Left colon (tissue), 2 donors: ENCODE results near the gene SORCS1. TPM values are rescaled to one million over a fixed set of nuclear protein-coding genes. Genes with fewer than 3 reads are reported as not detected.

Experiments
- ATAC-seq: fragments of 200-7000 bp; cut with Tn5 transposase; one replicate; pipeline ENCODE4 v1.9.1; 2020; ENCODE audit warnings: mild to moderate bottlenecking, moderate library complexity
- DNase-seq, 2 donors: peaks; one replicate each; pipeline ENCODE4 v3.0.0-alpha.2; 2020
- intact Hi-C, 2 donors: fragments of 100-400 bp; cut with DNase I in 1 of 2; cut with micrococcal nuclease in 1 of 2; formaldehyde crosslinking; loops; one replicate each; pipeline versions ENCODE4 v1.11.2 to v1.14.0; 2022; cut with DNase I, micrococcal nuclease
- total RNA-seq, 2 donors: library from RNA; stranded (reverse); fragmentation: NEBNext Ultra II Directional; extraction: Animal tissue kit (Norgen Biotek cat#: 25700); gene quantifications; one replicate each; pipeline ENCODE4 v1.2.1, GENCODE V29; 2021
- donor health status: DM: no; HTN: no; CAD: no.
- donor health status: DM: yes; HTN: yes; CAD: no.

Gene SORCS1
- total RNA-seq, 2 donors from 2014 or later, result 1.1 to 2.7 TPM

DNA sequence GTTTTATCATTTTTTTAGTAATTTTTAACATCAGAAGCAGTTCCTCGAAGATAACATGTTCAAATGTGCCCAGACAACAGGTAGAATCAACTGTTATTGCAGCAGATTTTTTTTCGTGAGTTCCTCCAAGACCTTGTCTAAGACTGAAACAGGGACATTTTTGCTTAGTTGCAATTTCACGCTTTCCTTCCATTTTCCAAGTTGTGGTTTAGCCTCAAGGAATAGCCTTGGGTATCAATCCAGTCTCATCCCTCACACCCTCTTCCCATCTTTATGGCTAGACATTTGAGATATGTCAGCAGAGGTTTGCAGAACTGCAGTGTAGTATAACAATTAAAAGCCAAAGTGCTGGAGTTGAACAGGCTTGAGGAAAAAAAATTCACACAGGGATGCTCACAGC lies 152.5 kb downstream of the SORCS1 start:
- DNase-seq, result no peak
- ATAC-seq, result no peak
- intact Hi-C loops, result no loop called here

DNA sequence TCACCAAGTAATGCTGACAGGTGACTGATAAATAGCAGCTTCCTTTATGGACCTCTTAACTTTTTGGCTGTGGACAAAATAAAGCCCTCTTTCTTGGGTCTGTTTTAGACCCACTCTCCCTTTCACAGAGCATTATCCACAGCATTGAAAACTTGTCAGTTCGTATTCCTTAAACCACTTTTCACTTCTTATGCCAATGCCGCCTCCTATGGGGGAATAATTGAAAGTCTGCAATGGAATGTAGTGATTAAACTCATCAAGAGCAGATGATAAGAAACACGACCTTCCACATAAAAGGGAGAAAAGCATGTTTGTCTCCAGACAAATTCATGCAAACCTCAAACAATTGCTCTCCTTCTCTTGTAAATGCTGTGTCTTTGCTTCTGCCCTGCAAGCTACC lies 153.4 kb downstream of the SORCS1 start:
- intact Hi-C loops, result no loop called here
- no peak for DNase-seq
- no peak for ATAC-seq

DNA sequence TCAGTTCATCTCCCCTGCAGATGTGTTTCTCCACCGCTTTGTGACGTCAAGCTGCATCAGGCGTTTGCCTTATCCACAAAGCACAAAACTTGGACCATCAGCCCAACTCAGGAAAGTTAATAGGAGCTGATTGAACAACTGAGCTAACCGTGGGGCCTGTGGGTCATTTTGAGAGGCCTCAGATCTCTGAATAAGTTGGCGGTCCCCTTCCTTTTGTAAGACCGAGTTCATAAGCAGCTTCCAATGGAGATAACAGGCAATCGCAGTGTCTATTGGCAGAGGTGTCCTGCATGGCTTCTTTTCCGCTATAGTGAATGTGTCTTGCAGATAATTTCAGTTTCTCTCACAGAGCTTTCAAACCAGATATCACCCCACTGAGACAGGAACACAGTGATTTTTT lies 154.0 kb downstream of the SORCS1 start:
- DNase-seq (no peak), ATAC-seq (no peak)
- intact Hi-C loops, result no loop called here

DNA sequence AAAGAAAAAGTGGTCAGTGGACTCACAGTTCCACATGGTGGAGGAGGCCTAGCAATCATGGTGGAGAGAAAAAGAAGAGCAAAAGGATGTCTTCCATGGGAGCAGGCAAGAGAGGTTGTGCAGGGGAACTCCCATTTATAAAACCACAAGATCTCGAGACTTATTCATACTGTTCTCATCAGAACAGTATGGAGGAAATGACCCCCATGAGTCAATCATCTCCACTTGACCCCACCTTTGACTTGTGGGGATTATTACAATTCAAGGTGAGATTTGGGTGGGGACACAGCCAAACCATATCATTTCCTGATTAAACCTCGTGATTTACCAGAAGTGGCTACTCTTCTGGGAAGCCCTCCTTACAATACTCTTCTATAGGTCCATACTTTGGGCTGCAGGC lies 160.1 kb downstream of the SORCS1 start:
- intact Hi-C loops, result no loop called here
- ATAC-seq, result no peak
- no peak for DNase-seq

- intact Hi-C loops, result no loop called here
- ATAC-seq, result no peak
- DNase-seq, result no peak
Measured at GRCh38 chr10:107002068-107002467, 162.4 kb downstream of the SORCS1 start.

- intact Hi-C loops, result no loop called here
- ATAC-seq, result no peak
- no peak for DNase-seq
Measured at GRCh38 chr10:106999118-106999707, 165.3 kb downstream of the SORCS1 start.

DNA sequence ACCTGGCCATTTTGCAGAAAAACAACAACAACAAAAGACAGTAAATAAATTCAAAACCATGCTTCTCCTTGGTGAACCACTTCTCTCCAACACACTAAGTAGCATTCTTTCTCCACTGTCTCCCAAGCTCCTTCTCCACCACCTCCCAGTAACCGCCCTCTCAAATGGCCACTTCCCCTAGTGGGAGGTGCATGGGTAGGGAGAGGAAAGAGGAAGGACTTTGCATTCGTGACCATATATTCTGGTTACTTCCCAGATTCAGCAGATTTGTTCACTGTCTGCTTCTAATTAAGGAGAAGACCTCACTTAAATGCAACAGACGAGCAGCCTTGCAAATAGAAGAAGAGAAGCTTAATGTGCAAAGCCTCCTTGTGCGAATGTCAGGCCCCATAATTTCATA lies 166.8 kb downstream of the SORCS1 start:
- intact Hi-C loops, result no loop called here
- no peak for DNase-seq
- ATAC-seq, result no peak

- intact Hi-C loops, result no loop called here
- DNase-seq, result no peak
- ATAC-seq, result no peak
Measured at GRCh38 chr10:106996510-106996909, 168.0 kb downstream of the SORCS1 start.

GRCh38 chr10:106992055-106992454 lies 172.5 kb downstream of the SORCS1 start:
- ATAC-seq, result no peak

GRCh38 chr10:106991091-106991490 lies 173.4 kb downstream of the SORCS1 start:
- no peak for DNase-seq
- intact Hi-C loops, result no loop called here
- ATAC-seq, result no peak

More at GRCh38 chr10:106992055-106992454, 172.5 kb downstream of the SORCS1 start:
- no peak for DNase-seq
- intact Hi-C loops, result no loop called here

DNA sequence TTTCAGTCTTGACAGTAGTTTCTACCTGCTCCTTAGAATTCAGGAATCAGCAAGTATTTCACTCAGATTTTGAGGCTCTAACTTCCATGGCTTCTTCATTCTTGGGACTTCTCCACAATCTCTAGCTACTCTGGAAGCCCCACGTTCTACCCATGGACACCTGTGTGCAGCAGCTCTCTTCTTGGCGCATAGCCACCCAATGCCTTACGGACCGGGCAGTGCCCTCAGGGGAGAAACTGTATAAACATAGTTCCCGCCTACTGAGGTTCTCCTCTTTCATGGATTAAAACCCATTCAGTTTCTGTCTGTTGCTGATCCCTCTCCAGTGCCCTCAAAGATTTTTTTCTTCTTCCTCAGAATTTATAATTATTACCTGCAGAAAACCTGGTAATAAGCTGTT lies 177.1 kb downstream of the SORCS1 start:
- intact Hi-C loops, result no loop called here
- DNase-seq, result no peak
- ATAC-seq, result no peak

DNA sequence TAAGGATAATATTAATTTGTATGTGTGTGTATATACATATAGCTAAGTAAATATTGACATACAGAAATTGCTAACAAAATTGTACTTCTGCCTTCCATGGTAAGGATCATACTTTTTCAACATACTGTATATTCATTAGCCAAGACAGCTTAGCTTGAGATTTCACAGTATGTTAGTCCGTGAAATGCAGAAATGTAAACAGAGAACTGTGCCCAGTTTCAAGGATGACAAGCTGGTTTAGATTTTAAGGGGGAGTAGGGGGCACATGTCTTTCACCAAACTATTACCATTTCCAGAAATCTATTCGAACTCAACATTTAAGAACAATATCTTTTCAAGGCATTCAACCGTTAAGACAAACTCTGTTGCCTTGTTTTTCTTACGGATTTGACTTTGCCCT lies 182.2 kb downstream of the SORCS1 start:
- no peak for ATAC-seq
- no peak for DNase-seq
- intact Hi-C loops, result no loop called here

- ATAC-seq (no peak), DNase-seq (no peak)
- intact Hi-C loops, result no loop called here
Measured at GRCh38 chr10:106981452-106982075, 182.9 kb downstream of the SORCS1 start.

GRCh38 chr10:106980495-106981451 lies 183.7 kb downstream of the SORCS1 start:
- DNase-seq (no peak), ATAC-seq (peak; percentile 41)
- intact Hi-C loops, result no loop called here

DNA sequence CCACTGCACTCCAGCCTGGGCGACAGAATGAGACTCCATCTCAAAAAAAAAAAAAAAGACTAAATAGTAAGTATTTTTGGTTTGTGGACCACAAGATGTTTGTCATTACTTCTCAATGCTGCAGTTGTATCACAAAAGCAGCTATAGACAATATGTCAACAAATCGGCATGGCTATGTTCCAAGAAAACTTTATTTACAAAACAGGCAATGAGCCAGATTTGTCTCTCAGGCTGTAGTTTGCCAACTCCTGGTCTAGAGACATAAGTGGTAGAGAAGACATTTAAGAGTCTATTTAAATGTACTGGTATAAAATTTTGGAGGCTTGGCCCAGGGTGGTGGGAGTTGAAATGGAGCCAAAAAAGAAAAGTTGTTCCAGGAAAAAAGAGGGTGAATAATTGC lies 185.8 kb downstream of the SORCS1 start:
- intact Hi-C loops, result no loop called here
- peak; percentile 42 for ATAC-seq
- no peak for DNase-seq

DNA sequence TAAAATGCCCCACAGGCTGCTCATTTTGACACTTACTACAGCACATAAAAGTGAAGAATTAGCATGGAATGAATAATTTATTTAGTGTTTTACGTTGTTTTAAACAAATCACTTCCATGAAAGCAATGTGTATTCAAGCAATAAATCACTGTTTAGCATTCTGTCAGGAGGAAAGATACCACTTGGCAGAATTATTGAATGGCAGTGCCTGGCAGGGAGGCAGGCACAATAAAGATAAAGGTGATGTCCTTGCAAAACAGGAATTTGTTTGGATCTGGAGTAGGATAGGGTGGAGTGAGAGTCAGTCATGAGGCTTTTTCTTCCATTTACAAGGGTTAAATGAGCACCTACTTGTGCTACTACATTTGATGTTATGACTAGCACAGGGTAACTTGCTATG lies 190.8 kb downstream of the SORCS1 start:
- ATAC-seq (no peak), DNase-seq (no peak)
- intact Hi-C loops, result no loop called here

DNA sequence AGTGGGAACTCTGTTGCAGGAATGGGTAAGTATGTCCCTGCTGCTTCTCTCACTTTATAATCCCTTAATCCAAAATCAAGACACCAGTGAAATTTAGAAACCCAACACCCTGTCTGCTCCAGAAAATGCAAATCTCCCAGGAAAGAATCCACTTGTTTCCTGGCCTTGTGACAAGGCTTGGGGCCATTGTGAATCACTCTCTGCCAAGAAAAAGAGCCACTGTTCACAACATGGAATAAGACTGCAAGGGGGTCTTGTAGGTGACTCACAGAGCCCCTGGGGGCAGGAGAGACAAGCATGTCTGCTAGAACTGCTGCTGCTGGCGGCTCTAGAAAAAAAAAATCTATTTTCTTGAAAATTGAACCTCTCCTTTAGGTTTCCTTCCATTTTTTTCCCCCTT lies 191.2 kb downstream of the SORCS1 start:
- ATAC-seq (no peak), DNase-seq (no peak)
- intact Hi-C loops, result no loop called here

GRCh38 chr10:106972381-106972780 lies 192.1 kb downstream of the SORCS1 start:
- intact Hi-C loops, result no loop called here

GRCh38 chr10:106971411-106971831 lies 193.1 kb downstream of the SORCS1 start:
- DNase-seq, result no peak
- intact Hi-C loops, result no loop called here
- ATAC-seq, result peak; percentile 70

More at GRCh38 chr10:106972381-106972780, 192.1 kb downstream of the SORCS1 start:
- ATAC-seq, result peak; percentile 95
- no peak for DNase-seq

- intact Hi-C loops, result no loop called here
- ATAC-seq (peak; percentile 50), DNase-seq (no peak)
Measured at GRCh38 chr10:106967452-106967851, 197.1 kb downstream of the SORCS1 start.
